Measurements from ENCODE around the gene ICAM1.

ICAM1 gene

DNA sequence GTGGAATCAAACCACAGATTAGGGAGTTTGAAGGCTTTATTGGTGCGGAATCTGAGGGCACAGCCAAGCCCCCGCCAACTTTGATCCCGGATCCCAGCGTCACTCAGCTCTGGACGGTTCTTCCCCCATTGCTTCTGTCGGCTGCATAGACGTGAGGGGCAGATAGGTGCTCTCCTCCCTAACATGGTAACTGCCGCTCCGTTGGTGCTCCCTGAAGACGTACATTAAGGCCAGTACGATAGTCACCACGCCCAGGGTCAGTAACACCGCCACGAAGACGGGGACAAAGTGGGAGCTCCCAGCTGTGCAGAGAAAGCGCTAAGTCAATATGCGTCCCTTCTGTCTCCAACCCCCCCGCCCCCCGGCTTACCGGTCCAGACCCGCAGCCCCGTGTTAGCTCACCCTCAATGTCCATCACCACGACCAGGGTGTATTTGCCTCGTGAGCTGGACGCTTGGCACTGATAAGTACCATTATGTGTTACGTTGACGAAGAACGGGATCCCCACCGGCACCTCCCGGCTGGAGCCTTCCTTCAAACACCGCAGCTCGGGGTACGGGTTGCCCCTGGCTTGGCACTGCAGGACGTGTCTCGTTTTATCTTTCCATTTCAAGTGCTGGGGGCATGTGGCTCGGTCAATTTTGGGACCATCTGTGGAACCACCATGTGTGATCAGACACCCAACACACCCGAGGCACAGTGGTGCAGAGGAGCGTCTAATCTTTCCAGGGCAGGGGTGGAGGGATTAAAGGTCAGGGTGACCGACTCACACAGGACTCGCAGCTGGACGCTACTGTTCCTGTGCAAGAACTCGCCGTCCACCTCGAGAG lies 63.1 kb downstream of the ICAM1 start:
- in situ Hi-C loops (cut with MboI; ENCODE audit: low pct_unique_long_range_greater_than_20kb, low sequenced_read_pairs, unreplicated experiment) = no loop called here

GRCh38 chr19:10334588-10335351 lies 63.9 kb downstream of the ICAM1 start:
- TF ChIP-seq CTCF (IDR thresholded peaks at IDR 0.05; ENCODE audit: extremely low read depth, insufficient read depth, missing control alignments) = no peak
- in situ Hi-C loops (cut with MboI; ENCODE audit: low pct_unique_long_range_greater_than_20kb, low sequenced_read_pairs, unreplicated experiment) = no loop called here
- no peak for DNase-seq (ENCODE audit: low spot score)

More for the DNA sequence above, 63.1 kb downstream of the ICAM1 start:
- no peak for DNase-seq (ENCODE audit: low spot score)
- no peak for TF ChIP-seq CTCF (IDR thresholded peaks at IDR 0.05; ENCODE audit: extremely low read depth, insufficient read depth, missing control alignments)

DNA sequence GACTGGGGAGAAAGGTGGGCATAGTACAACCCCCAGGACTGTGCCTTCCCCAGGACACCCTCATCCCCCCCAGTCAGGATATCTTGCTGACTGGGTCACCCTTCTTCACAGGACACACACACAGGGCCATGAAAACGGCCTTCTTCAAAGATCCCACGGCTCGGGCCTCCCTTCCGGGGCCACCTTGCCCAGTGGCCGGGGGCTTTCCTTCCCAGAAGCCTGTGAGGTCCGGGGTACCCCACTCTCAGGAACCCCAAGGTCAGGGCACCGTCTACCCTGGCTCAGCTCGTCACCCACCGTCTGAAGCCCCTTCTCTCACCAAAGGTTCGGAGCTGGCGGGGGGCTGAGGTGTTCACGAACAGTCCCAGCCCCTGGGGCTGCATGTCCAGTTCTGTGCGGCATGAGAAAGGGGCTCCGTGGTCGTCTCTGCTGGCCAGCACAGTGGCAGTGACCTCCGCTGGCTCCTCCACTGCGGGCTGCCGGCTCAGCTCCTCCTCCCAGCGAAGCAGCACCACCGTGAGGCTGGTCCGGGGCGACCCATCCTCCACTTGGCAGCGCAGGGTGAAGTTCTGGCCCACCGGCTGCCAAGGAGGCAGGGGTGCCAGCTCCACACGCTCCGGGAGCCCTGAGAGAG lies 64.5 kb downstream of the ICAM1 start:
- DNase-seq (ENCODE audit: low spot score) = no peak
- in situ Hi-C loops (cut with MboI; ENCODE audit: low pct_unique_long_range_greater_than_20kb, low sequenced_read_pairs, unreplicated experiment) = no loop called here
- no peak for TF ChIP-seq CTCF (IDR thresholded peaks at IDR 0.05; ENCODE audit: extremely low read depth, insufficient read depth, missing control alignments)

Data from GM13977 (cell line).